SK-N-SH (cell line): ENCODE data around the gene NAXE. TPM values are rescaled to one million over a fixed set of nuclear protein-coding genes. Genes with fewer than 3 reads are reported as not detected.

Experiments used
- CTCF ChIA-PET: fragments of 300-600, 350-600 bp; formaldehyde crosslinking; extraction: SDS; loops from one replicate; lab custom pipeline; 2021; lab: Yijun Ruan, JAX
- POLR2A ChIA-PET: fragments of 350-600 bp; sonication (Branson Sonifier 250); formaldehyde crosslinking; extraction: SDS; loops from one replicate; lab custom pipeline; 2020; ENCODE audit warnings: antibody characterized with exemption, inconsistent platforms; lab: Yijun Ruan, JAX
- DNase-seq: peaks from one replicate; pipeline ENCODE4 v3.0.0; 2012
- H2AFZ ChIP-seq: fragments of 200-600 bp; sonication (generic); 2 replicates; pipeline ENCODE4 v1.8.1; 2016; ENCODE audit warnings: antibody characterized with exemption, mild to moderate bottlenecking, low read depth
- H3F3A ChIP-seq: fragments of 200-600 bp; sonication (generic); replicated peaks from 2 replicates; pipeline ENCODE3; 2016; ENCODE audit warnings: antibody characterized with exemption, mild to moderate bottlenecking; ENCODE audit not compliant: insufficient read depth
- H3K27ac ChIP-seq, 2 experiments: fragments of 200-500 bp in 1 of 2; fragments of 200-600 bp in 1 of 2; sonication (Bioruptor generic) in 1 of 2; sonication (generic), shearing (Covaris generic) in 1 of 2; 2 replicates each; pipeline versions ENCODE4 v1.5.1 to v1.6.1; 2014 to 2016; ENCODE audit warnings: low read depth in 2 of 2, inconsistent platforms in 1 of 2, low read length in 1 of 2, mild to moderate bottlenecking in 1 of 2, mixed read lengths in 1 of 2
- H3K27me3 ChIP-seq: fragments of 200-600 bp; sonication (generic), shearing (Covaris generic); 2 replicates; pipeline ENCODE4 v1.6.1; 2016; ENCODE audit warnings: mixed run types; ENCODE audit not compliant: insufficient read depth
- H3K36me3 ChIP-seq, 2 experiments: fragments of 200-500 bp in 1 of 2; fragments of 200-600 bp in 1 of 2; sonication (Bioruptor generic) in 1 of 2; sonication (generic) in 1 of 2; replicated peaks in 1 of 2; 2 replicates each; pipeline versions ENCODE3 to v1.5.1; 2014 to 2016; ENCODE audit warnings: low read length in 1 of 2, mild to moderate bottlenecking in 1 of 2; ENCODE audit not compliant: insufficient read depth in 2 of 2, control insufficient read depth in 1 of 2
- H3K4me1 ChIP-seq, 2 experiments: fragments of 200-500 bp in 1 of 2; fragments of 200-600 bp in 1 of 2; sonication (Bioruptor generic) in 1 of 2; sonication (generic), shearing (Covaris generic) in 1 of 2; 2 replicates each; pipeline versions ENCODE4 v1.5.1 to v1.6.1; 2014 to 2016; ENCODE audit warnings: low read depth in 1 of 2, low read length in 1 of 2, mixed run types in 1 of 2; ENCODE audit not compliant: insufficient read depth in 2 of 2, control insufficient read depth in 1 of 2
- H3K4me2 ChIP-seq: fragments of 200-600 bp; sonication (generic), shearing (Covaris generic); 2 replicates; pipeline ENCODE4 v1.6.1; 2017; ENCODE audit warnings: mixed run types
- H3K4me3 ChIP-seq, 2 experiments: fragments of 200-500 bp in 1 of 2; fragments of 200-600 bp in 1 of 2; sonication (Bioruptor generic) in 1 of 2; sonication (generic), shearing (Covaris generic) in 1 of 2; 2 replicates each; pipeline versions ENCODE4 v1.5.1 to v1.8.1; 2014 to 2016; ENCODE audit warnings: low read depth in 2 of 2, inconsistent platforms in 1 of 2, low read length in 1 of 2, mild to moderate bottlenecking in 1 of 2, mixed read lengths in 1 of 2, moderate library complexity in 1 of 2
- H3K79me2 ChIP-seq: fragments of 200-600 bp; sonication (generic); 2 replicates; pipeline ENCODE4 v1.8.1; 2017; ENCODE audit warnings: mild to moderate bottlenecking; ENCODE audit not compliant: insufficient read depth
- H3K9ac ChIP-seq: fragments of 200-600 bp; sonication (generic); 2 replicates; pipeline ENCODE4 v1.6.1; 2017; ENCODE audit warnings: mixed run types
- H3K9me2 ChIP-seq: fragments of 200-600 bp; sonication (generic); 2 replicates; pipeline ENCODE4 v1.6.1; 2017; ENCODE audit warnings: mixed run types
- H3K9me3 ChIP-seq: fragments of 200-600 bp; sonication (generic); 2 replicates; pipeline ENCODE4 v1.6.1; 2017; ENCODE audit warnings: mixed run types, mild to moderate bottlenecking, moderate library complexity
- H4K20me1 ChIP-seq: fragments of 200-600 bp; sonication (generic); 2 replicates; pipeline ENCODE4 v1.6.1; 2017; ENCODE audit warnings: mild to moderate bottlenecking, mixed run types; ENCODE audit not compliant: insufficient read depth
- CTCF ChIP-seq: fragments of 200-600 bp; sonication (generic); IDR thresholded peaks from 2 replicates; pipeline ENCODE4 v1.6.1; 2017; ENCODE audit warnings: antibody characterized with exemption, mild to moderate bottlenecking, moderate library complexity
- EZH2phosphoT487 ChIP-seq: fragments of 200-600 bp; sonication (generic); IDR thresholded peaks from 2 replicates; pipeline ENCODE4 v1.6.1; 2017; ENCODE audit warnings: low read depth, mixed run types, mild to moderate bottlenecking, antibody characterized with exemption, moderate library complexity, borderline replicate concordance
- FOSL2 ChIP-seq: IDR thresholded peaks from 2 replicates; pipeline ENCODE4 v1.4.0; 2012; ENCODE audit warnings: low read depth, mild to moderate bottlenecking, moderate library complexity, borderline replicate concordance
- FOXM1 ChIP-seq: IDR thresholded peaks from 2 replicates; pipeline ENCODE4 v1.4.0; 2012; ENCODE audit warnings: low read depth, mild to moderate bottlenecking
- GATA2 ChIP-seq: sonication (generic); formaldehyde crosslinking; IDR thresholded peaks from 2 replicates; pipeline ENCODE4 v1.5.0; 2020; ENCODE audit warnings: mild to moderate bottlenecking, missing genetic modification reagents
- JUND ChIP-seq: IDR thresholded peaks from 2 replicates; pipeline ENCODE4 v1.4.0; 2012
- MAX ChIP-seq: IDR thresholded peaks from 2 replicates; pipeline ENCODE4 v1.4.0; 2012; ENCODE audit warnings: low read depth
- MEF2A ChIP-seq: IDR thresholded peaks from 2 replicates; pipeline ENCODE4 v1.4.0; 2012; ENCODE audit warnings: low read depth, borderline replicate concordance
- MXI1 ChIP-seq: IDR thresholded peaks from 2 replicates; pipeline ENCODE4 v1.6.1; 2012; ENCODE audit warnings: mild to moderate bottlenecking, low read depth, low read length, improper control_type of control experiment
- NFIC ChIP-seq: IDR thresholded peaks from 2 replicates; pipeline ENCODE4 v1.4.0; 2012; ENCODE audit warnings: borderline replicate concordance
- NRF1 ChIP-seq: IDR thresholded peaks from 2 replicates; pipeline ENCODE4 v1.6.1; 2012; ENCODE audit warnings: low read depth, mild to moderate bottlenecking, low read length
- RCOR1 ChIP-seq: fragments of 150-350 bp; IDR thresholded peaks from 2 replicates; pipeline ENCODE4 v1.6.1; 2017; ENCODE audit warnings: antibody characterized with exemption, low read length
- RFX5 ChIP-seq: IDR thresholded peaks from 2 replicates; pipeline ENCODE4 v1.6.1; 2012; ENCODE audit warnings: mild to moderate bottlenecking, improper control_type of control experiment, low read length
- SIN3A ChIP-seq: IDR thresholded peaks from 2 replicates; pipeline ENCODE4 v1.6.1; 2012; ENCODE audit warnings: low read depth, mild to moderate bottlenecking, low read length, moderate library complexity, borderline replicate concordance
- SMC3 ChIP-seq: IDR thresholded peaks from 2 replicates; pipeline ENCODE4 v1.6.1; 2012; ENCODE audit warnings: low read depth, low read length, improper control_type of control experiment
- TEAD4 ChIP-seq: IDR thresholded peaks from 2 replicates; pipeline ENCODE4 v1.4.0; 2012; ENCODE audit warnings: mild to moderate bottlenecking, borderline replicate concordance; ENCODE audit not compliant: insufficient read depth
- USF2 ChIP-seq: fragments of 150-350 bp; IDR thresholded peaks from 2 replicates; pipeline ENCODE4 v1.6.1; 2017; ENCODE audit warnings: antibody characterized with exemption, low read length, low read depth, borderline replicate concordance
- YY1 ChIP-seq: IDR thresholded peaks from 2 replicates; pipeline ENCODE4 v1.4.0; 2012; ENCODE audit warnings: low read depth, mild to moderate bottlenecking
- ZBTB33 ChIP-seq: IDR thresholded peaks from 2 replicates; pipeline ENCODE4 v1.4.0; 2012; ENCODE audit warnings: low read depth, borderline replicate concordance
- WGBS: methylation state at CpG from one replicate; pipeline ENCODE4 v1.1.6; 2017; ENCODE audit warnings: low lambda C conversion rate; 5-methylcytosine and 5-hydroxymethylcytosine counted together
- polyA plus RNA-seq, 3 experiments: library from polyadenylated mRNA; depleted of rRNA; stranded (reverse); fragments of >200 nt; gene quantifications; 2 replicates each; pipeline ENCODE4 v1.2.3, GENCODE V29; 2012

The NAXE gene
- polyA plus RNA-seq, 1 of the 3 experiments (the other 2 are of a cell fraction) = 98.4 TPM

GRCh38 chr1:156643049-156643777 is 51.6 kb downstream of the NAXE start:
- Histone ChIP-seq H2AFZ (no peak overlapping the region), H4K20me1 (no peaks in the 10 kb centered on the region), H3K79me2 (no peaks in the 10 kb centered on the region), H3K27ac (no peak overlapping the region), H3K4me2 (no peak overlapping the region), H3K4me3 (no peak overlapping the region), H3K9ac (no peak overlapping the region), H3K4me1 (peaks cover 0 to 30% of the 10 kb centered on the region in 2 experiments; a peak in 1 of 4 replicates), H3K9me3 (no peaks in the 10 kb centered on the region), H3K36me3 (no peaks in the 10 kb centered on the region), H3K27me3 (peaks cover 22% of the 10 kb centered on the region), H3F3A (peaks cover 5% of the 10 kb centered on the region), H3K9me2 (no peaks in the 10 kb centered on the region)
- no peak for TF ChIP-seq MXI1
- no peak for TF ChIP-seq NFIC
- no peak for TF ChIP-seq EZH2phosphoT487
- no peak for TF ChIP-seq FOSL2
- TF ChIP-seq USF2 = no peak
- TF ChIP-seq RCOR1 = no peak
- no peak for TF ChIP-seq RFX5
- no peak for DNase-seq
- ChIA-PET CTCF (interaction anchor here (0.8 to 17.8 kb wide), 9 partner anchors 15 to 284 kb away, joined by 3 to 252 read pairs (median 6); partner anchors contain the start of genes HAPLN2 and NES), POLR2A (interaction anchor here (1.0 kb wide), 1 partner anchor 143 kb away, joined by 3 read pairs; the partner anchor contains the start of gene MEF2D)
- 81% methylated on average over 6 of the region's 7 CpGs for WGBS

- Histone ChIP-seq H4K20me1 (no peaks in the 10 kb centered on the region), H3K4me3 (no peak overlapping the region), H3K9me3 (no peaks in the 10 kb centered on the region), H3F3A (peaks cover 5% of the 10 kb centered on the region), H2AFZ (no peak overlapping the region), H3K9me2 (no peaks in the 10 kb centered on the region), H3K27ac (no peak overlapping the region), H3K4me2 (no peak overlapping the region), H3K79me2 (no peaks in the 10 kb centered on the region), H3K4me1 (peaks cover 0 to 25% of the 10 kb centered on the region in 2 experiments; a peak in 1 of 4 replicates), H3K36me3 (no peaks in the 10 kb centered on the region), H3K27me3 (peaks cover 20% of the 10 kb centered on the region), H3K9ac (no peak overlapping the region)
- WGBS = 88% methylated on average over 7 of the region's 7 CpGs
- TF ChIP-seq SIN3A = no peak
- TF ChIP-seq MEF2A = no peak
- no peak for TF ChIP-seq YY1
- TF ChIP-seq ZBTB33 = no peak
- no peak for TF ChIP-seq NRF1
- TF ChIP-seq SMC3 = no peak
- TF ChIP-seq CTCF = no peak
- TF ChIP-seq MAX = no peak
- TF ChIP-seq JUND = no peak
- TF ChIP-seq FOXM1 = no peak
- TF ChIP-seq TEAD4 = no peak
- no peak for TF ChIP-seq GATA2 (CRISPR knock-in tag)
- ChIA-PET CTCF (interaction anchor here (0.6 to 17.8 kb wide), 9 partner anchors 15 to 284 kb away, joined by 3 to 252 read pairs (median 6); partner anchors contain the start of genes HAPLN2 and NES), POLR2A (interaction anchor here (1.0 kb wide), 1 partner anchor 143 kb away, joined by 3 read pairs; the partner anchor contains the start of gene MEF2D)
- no peak for DNase-seq
These were observed 52.2 kb downstream of the NAXE start for GRCh38 chr1:156643778-156644092.
